Measurements from ENCODE around the gene APC. TPM values are rescaled to one million over a fixed set of nuclear protein-coding genes. Genes with fewer than 3 reads are reported as not detected.
A peak's percentile ranks its signal among the peaks of the same experiment; 100 is the strongest.

Gene APC
- total and polyA plus RNA-seq, 2 of the 13 experiments (the other 11 are each of a cell fraction or from before 2014, with no cell fraction given): 6.1 to 19.0 TPM

GRCh38 chr5:112707187-112708102 lies 30.2 kb upstream of the APC start (continued):
- TF ChIP-seq, protein P1, sequence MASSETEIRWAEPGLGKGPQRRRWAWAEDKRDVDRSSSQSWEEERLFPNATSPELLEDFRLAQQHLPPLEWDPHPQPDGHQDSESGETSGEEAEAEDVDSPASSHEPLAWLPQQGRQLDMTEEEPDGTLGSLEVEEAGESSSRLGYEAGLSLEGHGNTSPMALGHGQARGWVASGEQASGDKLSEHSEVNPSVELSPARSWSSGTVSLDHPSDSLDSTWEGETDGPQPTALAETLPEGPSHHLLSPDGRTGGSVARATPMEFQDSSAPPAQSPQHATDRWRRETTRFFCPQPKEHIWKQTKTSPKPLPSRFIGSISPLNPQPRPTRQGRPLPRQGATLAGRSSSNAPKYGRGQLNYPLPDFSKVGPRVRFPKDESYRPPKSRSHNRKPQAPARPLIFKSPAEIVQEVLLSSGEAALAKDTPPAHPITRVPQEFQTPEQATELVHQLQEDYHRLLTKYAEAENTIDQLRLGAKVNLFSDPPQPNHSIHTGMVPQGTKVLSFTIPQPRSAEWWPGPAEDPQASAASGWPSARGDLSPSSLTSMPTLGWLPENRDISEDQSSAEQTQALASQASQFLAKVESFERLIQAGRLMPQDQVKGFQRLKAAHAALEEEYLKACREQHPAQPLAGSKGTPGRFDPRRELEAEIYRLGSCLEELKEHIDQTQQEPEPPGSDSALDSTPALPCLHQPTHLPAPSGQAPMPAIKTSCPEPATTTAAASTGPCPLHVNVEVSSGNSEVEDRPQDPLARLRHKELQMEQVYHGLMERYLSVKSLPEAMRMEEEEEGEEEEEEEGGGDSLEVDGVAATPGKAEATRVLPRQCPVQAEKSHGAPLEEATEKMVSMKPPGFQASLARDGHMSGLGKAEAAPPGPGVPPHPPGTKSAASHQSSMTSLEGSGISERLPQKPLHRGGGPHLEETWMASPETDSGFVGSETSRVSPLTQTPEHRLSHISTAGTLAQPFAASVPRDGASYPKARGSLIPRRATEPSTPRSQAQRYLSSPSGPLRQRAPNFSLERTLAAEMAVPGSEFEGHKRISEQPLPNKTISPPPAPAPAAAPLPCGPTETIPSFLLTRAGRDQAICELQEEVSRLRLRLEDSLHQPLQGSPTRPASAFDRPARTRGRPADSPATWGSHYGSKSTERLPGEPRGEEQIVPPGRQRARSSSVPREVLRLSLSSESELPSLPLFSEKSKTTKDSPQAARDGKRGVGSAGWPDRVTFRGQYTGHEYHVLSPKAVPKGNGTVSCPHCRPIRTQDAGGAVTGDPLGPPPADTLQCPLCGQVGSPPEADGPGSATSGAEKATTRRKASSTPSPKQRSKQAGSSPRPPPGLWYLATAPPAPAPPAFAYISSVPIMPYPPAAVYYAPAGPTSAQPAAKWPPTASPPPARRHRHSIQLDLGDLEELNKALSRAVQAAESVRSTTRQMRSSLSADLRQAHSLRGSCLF (CRISPR knock-in tag; IDR thresholded peaks at IDR 0.05; ENCODE audit: borderline replicate concordance): no peak
- TF ChIP-seq SMAD3 (CRISPR knock-in tag; IDR thresholded peaks at IDR 0.05) (no peak), ZNF563 (CRISPR knock-in tag; IDR thresholded peaks at IDR 0.05) (peak; percentile 86), ARID4A (CRISPR knock-in tag; IDR thresholded peaks at IDR 0.05; ENCODE audit: borderline replicate concordance) (peak; percentile 90), FOXK1 (CRISPR knock-in tag; IDR thresholded peaks at IDR 0.05; ENCODE audit: borderline replicate concordance, low read depth) (peak; percentile 71; the same call in 1 of the 2 replicates), FOSL1 (CRISPR knock-in tag; IDR thresholded peaks at IDR 0.05; ENCODE audit: borderline replicate concordance) (no peak), SIN3A (IDR thresholded peaks at IDR 0.05; ENCODE audit: borderline replicate concordance, low read depth, low read length) (0 out of 2 replicates have a peak, but pooled peaks have one; percentile 29), ZNF484 (CRISPR knock-in tag; IDR thresholded peaks at IDR 0.05; ENCODE audit: borderline replicate concordance, low read depth) (no peak), MYPOP (CRISPR knock-in tag; IDR thresholded peaks at IDR 0.05) (no peak), AGO1 (IDR thresholded peaks at IDR 0.05; ENCODE audit: low read depth, low read length, poor library complexity, severe bottlenecking) (peak; percentile 50), SAP130 (CRISPR knock-in tag; IDR thresholded peaks at IDR 0.05; ENCODE audit: low read depth) (peak; percentile 83), CREM (IDR thresholded peaks at IDR 0.05) (no peak), CREM (CRISPR knock-in tag; IDR thresholded peaks at IDR 0.05) (no peak), HMG20A (CRISPR knock-in tag; IDR thresholded peaks at IDR 0.05; ENCODE audit: borderline replicate concordance) (no peak), NONO (IDR thresholded peaks at IDR 0.05) (no peak), NONO (CRISPR knock-in tag; conservative IDR thresholded peaks at IDR 0.05) (peak; percentile 68), YEATS4 (CRISPR knock-in tag; IDR thresholded peaks at IDR 0.05; ENCODE audit: borderline replicate concordance) (peak; percentile 61), SNRNP70 (IDR thresholded peaks at IDR 0.05; ENCODE audit: low read depth, low read length) (no peak), SATB2 (CRISPR knock-in tag; IDR thresholded peaks at IDR 0.05) (no peak), BRCA1 (CRISPR knock-in tag; IDR thresholded peaks at IDR 0.05) (0 out of 2 replicates have a peak, but pooled peaks have one; percentile 16)
